ENCODE data around the gene PDSS2. TPM values are rescaled to one million over a fixed set of nuclear protein-coding genes. Genes with fewer than 3 reads are reported as not detected.

Gene PDSS2
- total RNA-seq, 8 experiments from 2014 or later = 6.8 to 14.4 (median 8.7) TPM

- Histone ChIP-seq H3K4me1 (replicated peaks in 1 of 2) (peaks cover 0 to 7% of the 10 kb centered on the region in 2 donors), H3K27ac (no peak overlapping the region), H3K4me3 (no peak overlapping the region)
- no peak for ATAC-seq (replicated peaks in 6 of 8)
- in situ Hi-C loops (cut with MboI; ENCODE audit: low pct_unique_long_range_greater_than_20kb in 2 of 9, low sequenced_read_pairs in 9 of 9, unreplicated experiment in 9 of 9) = no loop called here
- 80 to 100% (median 89%) methylated on average over 1 of the region's 1 CpG; no CpG with 5 or more reads in 2 of the 10 experiments for WGBS, 10 experiments
Observed at GRCh38 chr6:107340881-107341280, 118.5 kb downstream of the PDSS2 start.

- in situ Hi-C loops (cut with MboI; ENCODE audit: low pct_unique_long_range_greater_than_20kb in 2 of 9, low sequenced_read_pairs in 9 of 9, unreplicated experiment in 9 of 9) = no loop called here
- H3K27ac ChIP-seq = no peak overlapping the region
- H3K4me1 ChIP-seq (replicated peaks in 1 of 2) = no peaks in the 10 kb centered on the region
- no peak for ATAC-seq (replicated peaks in 6 of 8)
- H3K4me3 ChIP-seq = no peak overlapping the region
Observed at GRCh38 chr6:107337191-107337741, 122.1 kb downstream of the PDSS2 start.

- Histone ChIP-seq H3K27ac (no peak overlapping the region), H3K4me1 (replicated peaks in 1 of 2) (no peaks in the 10 kb centered on the region), H3K4me3 (no peak overlapping the region)
- in situ Hi-C loops (cut with MboI; ENCODE audit: low pct_unique_long_range_greater_than_20kb in 2 of 9, low sequenced_read_pairs in 9 of 9, unreplicated experiment in 9 of 9) = no loop called here
- WGBS, 10 experiments = 80 to 100% (median 95%) methylated on average over 1 to 3 of the region's 3 CpGs; no CpG with 5 or more reads in 1 of the 10 experiments
- no peak for ATAC-seq (replicated peaks in 6 of 8)
Observed at GRCh38 chr6:107334026-107334425, 125.3 kb downstream of the PDSS2 start.

- Histone ChIP-seq H3K27ac (no peak overlapping the region), H3K4me3 (no peak overlapping the region), H3K4me1 (replicated peaks in 1 of 2) (no peaks in the 10 kb centered on the region)
- in situ Hi-C loops (cut with MboI; ENCODE audit: low pct_unique_long_range_greater_than_20kb in 2 of 9, low sequenced_read_pairs in 9 of 9, unreplicated experiment in 9 of 9) = no loop called here
- no peak for ATAC-seq (replicated peaks in 6 of 8)
- WGBS, 10 experiments = 88 to 100% (median 95%) methylated on average over 1 to 2 of the region's 2 CpGs; no CpG with 5 or more reads in 6 of the 10 experiments
Observed at GRCh38 chr6:107333491-107333890, 125.9 kb downstream of the PDSS2 start.

GRCh38 chr6:107331409-107332386 is 127.7 kb downstream of the PDSS2 start:
- in situ Hi-C loops (cut with MboI; ENCODE audit: low pct_unique_long_range_greater_than_20kb in 2 of 9, low sequenced_read_pairs in 9 of 9, unreplicated experiment in 9 of 9) = no loop called here
- Histone ChIP-seq H3K4me1 (replicated peaks in 1 of 2) (no peaks in the 10 kb centered on the region), H3K4me3 (no peak overlapping the region), H3K27ac (no peak overlapping the region)
- WGBS, 10 experiments = 75 to 100% (median 90%) methylated on average over 2 to 5 of the region's 5 CpGs
- no peak for ATAC-seq (replicated peaks in 6 of 8)

- in situ Hi-C loops (cut with MboI; ENCODE audit: low pct_unique_long_range_greater_than_20kb in 2 of 9, low sequenced_read_pairs in 9 of 9, unreplicated experiment in 9 of 9) = no loop called here
- no peak for ATAC-seq (replicated peaks in 6 of 8)
- H3K4me3 ChIP-seq = no peak overlapping the region
- H3K4me1 ChIP-seq (replicated peaks in 1 of 2) = no peaks in the 10 kb centered on the region
- H3K27ac ChIP-seq = no peak overlapping the region
- 60 to 100% (median 98%) methylated on average over 1 to 4 of the region's 4 CpGs; no CpG with 5 or more reads in 1 of the 10 experiments for WGBS, 10 experiments
Observed at GRCh38 chr6:107330168-107330567, 129.2 kb downstream of the PDSS2 start.

- in situ Hi-C loops (cut with MboI; ENCODE audit: low pct_unique_long_range_greater_than_20kb in 2 of 9, low sequenced_read_pairs in 9 of 9, unreplicated experiment in 9 of 9) = no loop called here
- Histone ChIP-seq H3K4me3 (no peak overlapping the region), H3K4me1 (replicated peaks in 1 of 2) (no peaks in the 10 kb centered on the region), H3K27ac (no peak overlapping the region)
- ATAC-seq (replicated peaks in 6 of 8) = peak in 3 of 8 experiments; percentile 62 to 93 (median 84)
- WGBS, 10 experiments = 60 to 80% (median 74%) methylated on average over 2 to 4 of the region's 5 CpGs; no CpG with 5 or more reads in 4 of the 10 experiments
Observed at GRCh38 chr6:107329063-107329860, 130.1 kb downstream of the PDSS2 start.

GRCh38 chr6:107328081-107328480 is 131.3 kb downstream of the PDSS2 start:
- no peak for ATAC-seq (replicated peaks in 6 of 8)
- 58 to 100% (median 88%) methylated on average over 1 to 3 of the region's 3 CpGs; no CpG with 5 or more reads in 2 of the 10 experiments for WGBS, 10 experiments
- in situ Hi-C loops (cut with MboI; ENCODE audit: low pct_unique_long_range_greater_than_20kb in 2 of 9, low sequenced_read_pairs in 9 of 9, unreplicated experiment in 9 of 9) = no loop called here
- Histone ChIP-seq H3K4me1 (replicated peaks in 1 of 2) (no peaks in the 10 kb centered on the region), H3K27ac (no peak overlapping the region), H3K4me3 (no peak overlapping the region)

GRCh38 chr6:107323133-107323785 is 136.1 kb downstream of the PDSS2 start:
- Histone ChIP-seq H3K4me3 (no peak overlapping the region), H3K27ac (no peak overlapping the region), H3K4me1 (replicated peaks in 1 of 2) (no peaks in the 10 kb centered on the region)
- in situ Hi-C loops (cut with MboI; ENCODE audit: low pct_unique_long_range_greater_than_20kb in 2 of 9, low sequenced_read_pairs in 9 of 9, unreplicated experiment in 9 of 9) = loop anchor here in 1 of 9 experiments (25.0 kb wide), 1 partner anchor 339 kb away; no protein-coding TSS in a partner anchor
- WGBS, 10 experiments = 29 to 100% (median 86%) methylated on average over 1 of the region's 1 CpG; no CpG with 5 or more reads in 2 of the 10 experiments
- ATAC-seq (replicated peaks in 6 of 8) = no peak

- in situ Hi-C loops (cut with MboI; ENCODE audit: low pct_unique_long_range_greater_than_20kb in 2 of 9, low sequenced_read_pairs in 9 of 9, unreplicated experiment in 9 of 9) = loop anchor here in 1 of 9 experiments (25.0 kb wide), 1 partner anchor 341 kb away; no protein-coding TSS in a partner anchor
- no peak overlapping the region for H3K27ac ChIP-seq
- no peak for ATAC-seq (replicated peaks in 6 of 8)
- no peak overlapping the region for H3K4me3 ChIP-seq
- H3K4me1 ChIP-seq (replicated peaks in 1 of 2) = no peaks in the 10 kb centered on the region
Observed at GRCh38 chr6:107321793-107322192, 137.6 kb downstream of the PDSS2 start.

GRCh38 chr6:107319906-107320530 is 139.3 kb downstream of the PDSS2 start:
- in situ Hi-C loops (cut with MboI; ENCODE audit: low pct_unique_long_range_greater_than_20kb in 2 of 9, low sequenced_read_pairs in 9 of 9, unreplicated experiment in 9 of 9) = loop anchor here in 1 of 9 experiments (25.0 kb wide), 1 partner anchor 342 kb away; no protein-coding TSS in a partner anchor
- WGBS, 10 experiments = 0 to 95% (median 89%) methylated on average over 1 to 5 of the region's 5 CpGs
- no peak overlapping the region for H3K4me3 ChIP-seq
- no peaks in the 10 kb centered on the region for H3K4me1 ChIP-seq (replicated peaks in 1 of 2)
- no peak for ATAC-seq (replicated peaks in 6 of 8)
- no peak overlapping the region for H3K27ac ChIP-seq

Measured in motor neuron (in vitro differentiated cells).